MCF 10A (cell line): ENCODE results near the gene WDR62. TPM values are rescaled to one million over a fixed set of nuclear protein-coding genes. Genes with fewer than 3 reads are reported as not detected.

ENCODE experiments used
- BruUV-seq: library from RNA; stranded (reverse); fragments of 400-500 nt; replicated peaks from 2 replicates; lab custom pipeline; 2021; lab: Mats Ljungman, UMichigan
- CTCF ChIA-PET: fragments of 300-600 bp; sonication (Branson Sonifier 250); formaldehyde crosslinking; extraction: SDS; loops from one replicate; lab custom pipeline; 2021; ENCODE audit warnings: antibody characterized with exemption, inconsistent platforms; lab: Yijun Ruan, JAX
- POLR2A ChIA-PET: fragments of 300-600, 350-650 bp; sonication (Branson Sonifier 250); formaldehyde crosslinking; extraction: SDS; loops from one replicate; lab custom pipeline; 2020; ENCODE audit warnings: antibody characterized with exemption, inconsistent platforms; lab: Yijun Ruan, JAX
- DNase-seq: peaks from one replicate; pipeline ENCODE4 v3.0.0-alpha.2; 2018; ENCODE audit not compliant: unreplicated experiment
- H3K27ac Mint-ChIP-seq: one replicate; pipeline ENCODE4 v1.8.0; 2022; ENCODE audit warnings: mild to moderate bottlenecking, low read depth, mixed read lengths; ENCODE audit not compliant: unreplicated experiment
- H3K27me3 Mint-ChIP-seq: one replicate; pipeline ENCODE4 v1.8.0; 2022; ENCODE audit warnings: mixed read lengths; ENCODE audit not compliant: insufficient read depth, unreplicated experiment
- H3K36me3 Mint-ChIP-seq: one replicate; pipeline ENCODE4 v1.8.0; 2022; ENCODE audit warnings: mild to moderate bottlenecking, moderate library complexity, mixed read lengths; ENCODE audit not compliant: insufficient read depth, unreplicated experiment
- H3K4me1 Mint-ChIP-seq: one replicate; pipeline ENCODE4 v1.8.0; 2022; ENCODE audit warnings: mixed read lengths; ENCODE audit not compliant: insufficient read depth, unreplicated experiment
- H3K4me3 Mint-ChIP-seq: one replicate; pipeline ENCODE4 v1.8.0; 2022; ENCODE audit warnings: mild to moderate bottlenecking, moderate library complexity, mixed read lengths; ENCODE audit not compliant: unreplicated experiment
- H3K9me3 Mint-ChIP-seq: one replicate; pipeline ENCODE4 v1.8.0; 2022; ENCODE audit warnings: mixed read lengths; ENCODE audit not compliant: unreplicated experiment
- intact Hi-C: fragments of 100-400 bp; cut with micrococcal nuclease; formaldehyde crosslinking; loops from 2 replicates; pipeline ENCODE4 v1.14.1; 2022
- total RNA-seq: library from RNA; stranded (reverse); gene quantifications from 2 replicates; pipeline ENCODE4 v1.2.3, GENCODE V29; 2022
- TF ChIP-seq, protein P1 (sequence below): fragments of 200-600 bp; IDR thresholded peaks from one replicate; pipeline ENCODE4 v1.8.0; 2022; ENCODE audit warnings: antibody characterized with exemption, mild to moderate bottlenecking; ENCODE audit not compliant: unreplicated experiment

Gene WDR62
- total RNA-seq, 1 experiment from 2014 or later = 6.2 TPM

DNA sequence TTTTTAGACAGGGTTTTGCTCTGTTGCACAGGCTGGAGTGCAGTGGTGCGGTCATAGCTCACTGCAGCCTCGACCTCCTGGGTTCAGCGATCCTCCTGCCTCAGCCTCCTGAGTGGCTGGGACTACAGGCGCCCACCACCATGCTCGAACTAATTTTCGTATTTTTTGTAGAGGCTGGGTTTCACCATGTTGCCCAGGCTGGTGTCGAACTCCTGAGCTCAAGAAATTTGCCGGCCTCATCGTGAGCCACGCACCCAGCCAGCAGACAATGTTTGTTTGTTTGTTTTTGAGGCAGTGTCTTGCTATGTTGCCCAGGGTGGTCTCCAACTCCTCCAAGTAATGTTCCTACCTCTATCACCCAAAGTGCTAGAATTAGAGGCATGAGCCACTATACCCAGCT, 98.4 kb downstream of the WDR62 start:
- H3K4me3 Mint-ChIP-seq = no peak overlapping the region
- no peaks in the 10 kb centered on the region for H3K27me3 Mint-ChIP-seq
- intact Hi-C loops = no loop called here
- TF ChIP-seq, protein P1, sequence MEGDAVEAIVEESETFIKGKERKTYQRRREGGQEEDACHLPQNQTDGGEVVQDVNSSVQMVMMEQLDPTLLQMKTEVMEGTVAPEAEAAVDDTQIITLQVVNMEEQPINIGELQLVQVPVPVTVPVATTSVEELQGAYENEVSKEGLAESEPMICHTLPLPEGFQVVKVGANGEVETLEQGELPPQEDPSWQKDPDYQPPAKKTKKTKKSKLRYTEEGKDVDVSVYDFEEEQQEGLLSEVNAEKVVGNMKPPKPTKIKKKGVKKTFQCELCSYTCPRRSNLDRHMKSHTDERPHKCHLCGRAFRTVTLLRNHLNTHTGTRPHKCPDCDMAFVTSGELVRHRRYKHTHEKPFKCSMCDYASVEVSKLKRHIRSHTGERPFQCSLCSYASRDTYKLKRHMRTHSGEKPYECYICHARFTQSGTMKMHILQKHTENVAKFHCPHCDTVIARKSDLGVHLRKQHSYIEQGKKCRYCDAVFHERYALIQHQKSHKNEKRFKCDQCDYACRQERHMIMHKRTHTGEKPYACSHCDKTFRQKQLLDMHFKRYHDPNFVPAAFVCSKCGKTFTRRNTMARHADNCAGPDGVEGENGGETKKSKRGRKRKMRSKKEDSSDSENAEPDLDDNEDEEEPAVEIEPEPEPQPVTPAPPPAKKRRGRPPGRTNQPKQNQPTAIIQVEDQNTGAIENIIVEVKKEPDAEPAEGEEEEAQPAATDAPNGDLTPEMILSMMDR = no peak
- POLR2A ChIA-PET = interaction anchor here (0.6 to 1.8 kb wide), 4 partner anchors 13 to 38 kb away, joined by 3 to 7 read pairs (median 3); partner anchors contain the start of genes CAPNS1 and POLR2I
- no peak overlapping the region for H3K27ac Mint-ChIP-seq
- H3K36me3 Mint-ChIP-seq = peaks cover 60% of the 10 kb centered on the region
- H3K4me1 Mint-ChIP-seq = peaks cover 22% of the 10 kb centered on the region
- H3K9me3 Mint-ChIP-seq = no peaks in the 10 kb centered on the region
- no TSS peak for BruUV-seq
- no peak for DNase-seq
- CTCF ChIA-PET = interaction anchor here (0.7 to 1.5 kb wide), 4 partner anchors 16 to 94 kb away, joined by 3 to 7 read pairs (median 5); no protein-coding TSS in a partner anchor

Other genes with a start within 250 kb of the WDR62 start
- gene PRODH2, start 242.1 kb upstream of the WDR62 start, total RNA-seq = not detected in 2 replicates
- gene NPHS1, start 202.4 kb upstream of the WDR62 start, total RNA-seq = not detected in 2 replicates
- not detected in 2 replicates for gene KIRREL2, start 198.0 kb upstream of the WDR62 start, total RNA-seq
- 1.3 and 2.4 TPM in 2 replicates for gene APLP1, start 186.3 kb upstream of the WDR62 start, total RNA-seq
- gene NFKBID, start 154.4 kb upstream of the WDR62 start, total RNA-seq = 6.4 and 8.4 TPM in 2 replicates
- not detected in 2 replicates for gene HCST, start 152.4 kb upstream of the WDR62 start, total RNA-seq
- gene TYROBP, start 146.6 kb upstream of the WDR62 start, total RNA-seq = not detected in 2 replicates
- gene LRFN3, start 118.5 kb upstream of the WDR62 start, total RNA-seq = 7.4 and 10.1 TPM in 2 replicates
- 14.4 and 15.0 TPM in 2 replicates for gene SDHAF1, start 59.7 kb upstream of the WDR62 start, total RNA-seq
- 0.14 and 0.91 TPM in 2 replicates for gene SYNE4, start 46.1 kb upstream of the WDR62 start, total RNA-seq
- 16.5 and 20.9 TPM in 2 replicates for gene ALKBH6, start 40.7 kb upstream of the WDR62 start, total RNA-seq
- 1.2 and 2.3 TPM in 2 replicates for gene CLIP3, start 22.0 kb upstream of the WDR62 start, total RNA-seq
- gene THAP8, start 612 bp upstream of the WDR62 start, total RNA-seq = 4.0 and 4.7 TPM in 2 replicates
- gene OVOL3, start 56.2 kb downstream of the WDR62 start, total RNA-seq = not detected in 2 replicates
- gene POLR2I, start 60.0 kb downstream of the WDR62 start, total RNA-seq = 112 and 126 TPM in 2 replicates
- gene TBCB, start 60.6 kb downstream of the WDR62 start, total RNA-seq = 101 and 122 TPM in 2 replicates
- gene CAPNS1, start 85.2 kb downstream of the WDR62 start, total RNA-seq = 666 and 788 TPM in 2 replicates
- gene COX7A1, start 97.5 kb downstream of the WDR62 start, total RNA-seq = not detected in 2 replicates
- gene ZNF565, start 159.8 kb downstream of the WDR62 start, total RNA-seq = 2.9 and 3.6 TPM in 2 replicates
- 102 and 132 TPM in 2 replicates for gene ZNF146, start 160.2 kb downstream of the WDR62 start, total RNA-seq